Umbilical cord (tissue), 2 donors: Measurements from ENCODE around the gene CAVIN4. TPM values are rescaled to one million over a fixed set of nuclear protein-coding genes. Genes with fewer than 3 reads are reported as not detected.

ENCODE experiments used
- DNase-seq: peaks from one replicate; pipeline ENCODE4 v3.0.0-alpha.2; 2015; ENCODE audit warnings: low spot score
- total RNA-seq: library from RNA; depleted of rRNA; stranded (reverse); fragments of >200 nt; gene quantifications from one replicate; pipeline ENCODE4 v1.2.3, GENCODE V29; 2014; ENCODE audit warnings: low replicate concordance; ENCODE audit not compliant: insufficient read depth

The CAVIN4 gene
- total RNA-seq = 2.4 TPM

GRCh38 chr9:100577776-100578448 lies at the start of gene CAVIN4:
CAVIN4 (plus strand) TSS chr9:100578079; CDS start chr9:100578144, 65 bp downstream.
- DNase-seq = peak; percentile 14

- no peak for DNase-seq
These were observed 43.5 kb upstream of the CAVIN4 start for GRCh38 chr9:100534401-100534800.

GRCh38 chr9:100540327-100540726 lies 37.6 kb upstream of the CAVIN4 start:
- no peak for DNase-seq

GRCh38 chr9:100549048-100549447 lies 28.8 kb upstream of the CAVIN4 start:
- DNase-seq = no peak

GRCh38 chr9:100554935-100555401 lies 22.9 kb upstream of the CAVIN4 start:
- no peak for DNase-seq

GRCh38 chr9:100555471-100555870 lies 22.4 kb upstream of the CAVIN4 start:
- no peak for DNase-seq

- DNase-seq = no peak
These were observed 20.8 kb upstream of the CAVIN4 start for GRCh38 chr9:100557053-100557452.

- DNase-seq = no peak
These were observed 16.6 kb upstream of the CAVIN4 start for GRCh38 chr9:100561256-100561655.

- no peak for DNase-seq
These were observed 10.0 kb upstream of the CAVIN4 start for GRCh38 chr9:100567856-100568255.

- DNase-seq = no peak
These were observed 4.1 kb upstream of the CAVIN4 start for GRCh38 chr9:100573655-100574260.

GRCh38 chr9:100575006-100575405 lies 2.9 kb upstream of the CAVIN4 start:
- no peak for DNase-seq

GRCh38 chr9:100575765-100576386 lies 2.0 kb upstream of the CAVIN4 start:
- no peak for DNase-seq

GRCh38 chr9:100578610-100579009 lies 731 bp downstream of the CAVIN4 start:
- DNase-seq = no peak

- peak; percentile 8 for DNase-seq
These were observed 1.8 kb downstream of the CAVIN4 start for GRCh38 chr9:100579665-100580064.

- DNase-seq = no peak
These were observed 2.4 kb downstream of the CAVIN4 start for GRCh38 chr9:100580257-100580656.

- DNase-seq = no peak
These were observed 3.2 kb downstream of the CAVIN4 start for GRCh38 chr9:100581081-100581480.

GRCh38 chr9:100581661-100582060 lies 3.8 kb downstream of the CAVIN4 start:
- DNase-seq = no peak

- no peak for DNase-seq
These were observed 5.3 kb downstream of the CAVIN4 start for GRCh38 chr9:100583014-100583802.

- DNase-seq = no peak
These were observed 7.1 kb downstream of the CAVIN4 start for GRCh38 chr9:100584951-100585350.

GRCh38 chr9:100586093-100586492 lies 8.2 kb downstream of the CAVIN4 start:
- no peak for DNase-seq

- no peak for DNase-seq
These were observed 9.5 kb downstream of the CAVIN4 start for GRCh38 chr9:100587375-100587774.

GRCh38 chr9:100589582-100589981 lies 11.7 kb downstream of the CAVIN4 start:
- DNase-seq = no peak
